BJ (cell line): ENCODE measurements around the gene KLHL7. TPM values are rescaled to one million over a fixed set of nuclear protein-coding genes. Genes with fewer than 3 reads are reported as not detected.
A peak's percentile ranks its signal among the peaks of the same experiment; 100 is the strongest.

Experiments used
- CTCF ChIA-PET: fragments of 350-600 bp; formaldehyde crosslinking; extraction: SDS; loops from one replicate; lab custom pipeline; 2021; ENCODE audit warnings: antibody characterized with exemption, inconsistent platforms; lab: Yijun Ruan, JAX
- POLR2A ChIA-PET: fragments of 300-600 bp; sonication (Branson Sonifier 250); formaldehyde crosslinking; extraction: SDS; loops from one replicate; lab custom pipeline; 2021; ENCODE audit warnings: antibody characterized with exemption; lab: Charles Lee
- DNase-seq: peaks from one replicate; pipeline ENCODE4 v3.0.0-alpha.2; 2011; ENCODE audit warnings: low read depth
- H3K27me3 ChIP-seq: 2 replicates; pipeline ENCODE4 v1.6.0; 2011; ENCODE audit warnings: low read length; ENCODE audit not compliant: control insufficient read depth, insufficient read depth
- H3K36me3 ChIP-seq: 2 replicates; pipeline ENCODE4 v1.5.1; 2011; ENCODE audit warnings: low read length; ENCODE audit not compliant: control insufficient read depth, insufficient read depth
- H3K4me3 ChIP-seq: 2 replicates; pipeline ENCODE4 v1.5.1; 2011; ENCODE audit warnings: low read depth, mild to moderate bottlenecking, control low read depth, low read length
- CTCF ChIP-seq: IDR thresholded peaks from 2 replicates; pipeline ENCODE4 v1.5.1; 2011; ENCODE audit warnings: low read depth, mild to moderate bottlenecking, control low read depth, inconsistent platforms, low read length, moderate library complexity; ENCODE audit not compliant: insufficient read depth
- polyA plus RNA-seq: library from polyadenylated mRNA; depleted of rRNA; stranded (reverse); fragments of >200 nt; gene quantifications from 2 replicates; pipeline ENCODE4 v1.2.3, GENCODE V29; 2011

KLHL7 gene
- polyA plus RNA-seq, 1 experiment = 14.8 TPM

GRCh38 chr7:23167691-23168090 lies 62.1 kb downstream of the KLHL7 start:
- H3K36me3 ChIP-seq = no peaks in the 10 kb centered on the region; the same call in 1 of the 2 replicates
- ChIA-PET CTCF (interaction anchor here (1.2 kb wide), 1 partner anchor 12 kb away, joined by 3 read pairs; no protein-coding TSS in a partner anchor), POLR2A (no interaction called here)

DNA sequence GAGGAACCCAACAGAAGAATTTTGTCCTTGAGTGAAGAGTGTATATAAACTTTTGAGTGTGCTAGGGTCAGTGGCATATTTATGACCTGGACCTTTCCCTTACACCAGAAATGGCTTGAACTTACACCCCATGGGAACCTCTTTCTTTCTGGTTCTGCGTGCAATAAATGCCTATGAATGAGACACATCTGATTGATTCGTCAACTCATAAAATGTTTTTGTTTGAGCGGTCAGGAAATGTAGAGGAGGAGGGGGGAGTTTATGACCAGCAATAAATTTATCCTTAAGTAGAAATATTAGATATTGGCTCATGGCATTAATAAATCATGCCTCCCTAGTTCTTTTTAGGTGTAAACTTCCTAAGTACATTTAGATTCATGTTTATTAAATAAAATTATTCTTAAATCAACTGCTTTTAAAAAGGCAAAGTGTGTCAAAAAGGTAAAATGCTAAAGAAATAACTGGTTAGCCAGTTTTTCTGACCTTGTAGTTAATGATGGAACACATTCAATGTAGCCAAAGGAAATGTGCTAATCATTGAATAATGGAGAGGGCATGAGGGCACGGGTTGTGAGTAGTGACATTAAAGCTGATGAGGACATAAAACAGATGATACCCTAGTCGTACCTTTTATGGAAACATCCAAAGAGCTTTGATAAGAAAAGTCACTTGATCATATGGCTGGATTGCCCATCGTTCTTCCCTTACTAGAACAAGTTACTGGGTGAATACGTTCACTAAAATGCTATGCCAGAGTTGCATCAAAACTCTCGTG lies 62.7 kb downstream of the KLHL7 start:
- Histone ChIP-seq H3K36me3 (no peaks in the 10 kb centered on the region; the same call in 1 of the 2 replicates), H3K4me3 (no peak overlapping the region), H3K27me3 (no peaks in the 10 kb centered on the region)
- ChIA-PET CTCF (interaction anchor here (1.0 kb wide), 1 partner anchor 25 kb away, joined by 3 read pairs; no protein-coding TSS in a partner anchor), POLR2A (no interaction called here)
- DNase-seq = no peak
- TF ChIP-seq CTCF = no peak

More at GRCh38 chr7:23167691-23168090, 62.1 kb downstream of the KLHL7 start:
- no peak for DNase-seq
- no peak overlapping the region for H3K4me3 ChIP-seq
- H3K27me3 ChIP-seq = no peaks in the 10 kb centered on the region
- TF ChIP-seq CTCF = no peak

DNA sequence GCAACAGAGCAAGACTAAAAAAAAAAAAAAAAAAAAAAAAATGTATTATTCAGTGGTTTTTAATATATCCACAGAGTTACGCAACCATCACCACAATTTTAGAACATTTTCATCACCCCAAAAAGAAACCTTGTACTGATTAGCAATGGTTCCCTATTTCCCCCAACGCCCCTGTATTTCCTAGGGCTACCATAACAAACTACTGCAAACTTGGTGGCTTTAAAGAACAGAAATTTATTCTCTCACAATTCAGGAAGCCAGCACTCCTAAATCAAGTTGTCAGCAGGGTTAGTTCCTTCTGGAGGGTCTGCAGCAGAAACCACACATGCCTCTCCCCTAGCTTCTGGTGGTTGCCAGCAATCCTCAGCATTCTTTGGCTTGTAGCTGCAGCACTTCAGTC lies 70.4 kb downstream of the KLHL7 start:
- POLR2A ChIA-PET = interaction anchor here (0.7 kb wide), 1 partner anchor 116 kb away, joined by 9 read pairs; no protein-coding TSS in a partner anchor
- no peak for DNase-seq
- Histone ChIP-seq H3K36me3 (no peaks in the 10 kb centered on the region; the same call in none of the 2 replicates), H3K4me3 (no peak overlapping the region), H3K27me3 (no peaks in the 10 kb centered on the region)
- CTCF ChIA-PET = interaction anchor here (2.2 kb wide), 1 partner anchor 9 kb away, joined by 8 read pairs; no protein-coding TSS in a partner anchor
- TF ChIP-seq CTCF = no peak

- CTCF ChIA-PET = interaction anchor here (0.7 to 4.0 kb wide), 3 partner anchors 90 to 96 kb away, joined by 3 to 32 read pairs (median 5); no protein-coding TSS in a partner anchor
- no peak for TF ChIP-seq CTCF
- H3K27me3 ChIP-seq = no peaks in the 10 kb centered on the region
Measured at GRCh38 chr7:23181684-23182553, 76.3 kb downstream of the KLHL7 start, which contains the start of gene NUP42. Gene NUP42, plus strand, starts transcription at chr7:23182048. Its CDS starts 38 bp downstream, at chr7:23182086.

More at GRCh38 chr7:23181684-23182553, 76.3 kb downstream of the KLHL7 start, which contains the start of gene NUP42:
- H3K36me3 ChIP-seq = no peaks in the 10 kb centered on the region
- H3K4me3 ChIP-seq = peak within 1 kb of the TSS; percentile 79
- peak; percentile 90 for DNase-seq
- POLR2A ChIA-PET = no interaction called here
